Ishikawa (cell line): ENCODE results near the gene BTNL2.

ENCODE experiments used
- CEBPB ChIP-seq: IDR thresholded peaks from 2 replicates; pipeline ENCODE4 v1.6.1; 2012
- CREB1 ChIP-seq: IDR thresholded peaks from 2 replicates; pipeline ENCODE4 v1.6.1; 2012; ENCODE audit warnings: low read depth
- EGR1 ChIP-seq: IDR thresholded peaks from 2 replicates; pipeline ENCODE4 v1.6.1; 2012
- EP300 ChIP-seq: IDR thresholded peaks from 2 replicates; pipeline ENCODE4 v1.6.1; 2012; ENCODE audit warnings: borderline replicate concordance
- FOXM1 ChIP-seq: IDR thresholded peaks from 2 replicates; pipeline ENCODE4 v1.6.1; 2012; ENCODE audit warnings: low read depth, borderline replicate concordance
- NFIC ChIP-seq: IDR thresholded peaks from 2 replicates; pipeline ENCODE4 v1.6.1; 2012
- RAD21 ChIP-seq: IDR thresholded peaks from 2 replicates; pipeline ENCODE4 v1.6.1; 2012; ENCODE audit warnings: low read depth
- REST ChIP-seq: IDR thresholded peaks from 2 replicates; pipeline ENCODE4 v1.6.1; 2012; ENCODE audit warnings: low read depth, mild to moderate bottlenecking
- TAF1 ChIP-seq: IDR thresholded peaks from 2 replicates; pipeline ENCODE4 v1.6.1; 2012; ENCODE audit warnings: low read depth, mild to moderate bottlenecking
- TCF12 ChIP-seq: IDR thresholded peaks from 2 replicates; pipeline ENCODE4 v1.6.1; 2012; ENCODE audit warnings: low read depth
- TEAD4 ChIP-seq: IDR thresholded peaks from 2 replicates; pipeline ENCODE4 v1.6.1; 2012
- YY1 ChIP-seq: IDR thresholded peaks from 2 replicates; pipeline ENCODE4 v1.6.1; 2012; ENCODE audit warnings: low read depth
- ZBTB7A ChIP-seq: IDR thresholded peaks from 2 replicates; pipeline ENCODE4 v1.6.1; 2012; ENCODE audit warnings: low read depth
- TF ChIP-seq, protein P1 (sequence below): IDR thresholded peaks from 2 replicates; pipeline ENCODE4 v1.6.1; 2012
- TF ChIP-seq, protein P2 (sequence below): IDR thresholded peaks from 2 replicates; pipeline ENCODE4 v1.6.1; 2012

BTNL2 gene

DNA sequence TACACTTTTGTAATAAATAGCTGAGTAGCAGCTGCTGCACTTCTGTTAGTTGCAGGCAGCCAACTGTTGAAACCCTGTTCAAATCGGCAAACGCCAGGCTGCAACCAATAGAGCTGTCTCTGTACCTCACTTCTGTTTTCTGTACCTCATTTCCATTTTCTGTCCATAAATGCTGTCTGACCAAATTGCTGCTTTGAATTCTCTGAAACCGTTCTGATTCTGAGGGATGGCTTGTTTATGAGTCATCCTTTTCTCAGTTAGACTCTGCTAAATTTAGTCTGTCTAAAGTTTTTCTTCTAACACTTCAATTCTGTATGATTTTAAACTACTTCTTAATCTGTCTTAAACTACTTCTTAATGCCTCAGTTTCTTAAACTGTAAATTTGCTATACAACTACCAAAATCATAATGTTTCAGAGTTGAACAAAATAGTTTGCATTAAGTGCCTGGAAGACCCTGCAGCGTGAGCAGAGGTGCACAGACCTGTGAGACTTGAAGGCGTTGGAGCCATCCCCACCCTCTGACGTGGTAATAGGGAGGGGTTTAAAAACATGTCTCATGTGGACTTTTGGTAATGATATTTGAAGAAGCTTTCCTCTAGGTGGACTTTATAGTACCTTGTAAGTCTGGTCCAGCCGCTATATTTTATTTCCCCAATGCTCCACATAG lies 9.6 kb downstream of the BTNL2 start:
- TF ChIP-seq, protein P1, sequence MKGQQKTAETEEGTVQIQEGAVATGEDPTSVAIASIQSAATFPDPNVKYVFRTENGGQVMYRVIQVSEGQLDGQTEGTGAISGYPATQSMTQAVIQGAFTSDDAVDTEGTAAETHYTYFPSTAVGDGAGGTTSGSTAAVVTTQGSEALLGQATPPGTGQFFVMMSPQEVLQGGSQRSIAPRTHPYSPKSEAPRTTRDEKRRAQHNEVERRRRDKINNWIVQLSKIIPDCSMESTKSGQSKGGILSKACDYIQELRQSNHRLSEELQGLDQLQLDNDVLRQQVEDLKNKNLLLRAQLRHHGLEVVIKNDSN = no peak
- no peak for TF ChIP-seq TCF12
- no peak for TF ChIP-seq NFIC
- TF ChIP-seq EP300 = no peak
- no peak for TF ChIP-seq CEBPB
- TF ChIP-seq, protein P2, sequence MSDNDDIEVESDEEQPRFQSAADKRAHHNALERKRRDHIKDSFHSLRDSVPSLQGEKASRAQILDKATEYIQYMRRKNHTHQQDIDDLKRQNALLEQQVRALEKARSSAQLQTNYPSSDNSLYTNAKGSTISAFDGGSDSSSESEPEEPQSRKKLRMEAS = no peak

- TF ChIP-seq ZBTB7A = no peak
- no peak for TF ChIP-seq EGR1
- no peak for TF ChIP-seq REST
- no peak for TF ChIP-seq NFIC
Observed at GRCh38 chr6:32396028-32396427, 11.0 kb downstream of the BTNL2 start.

GRCh38 chr6:32393665-32394420 lies 13.1 kb downstream of the BTNL2 start:
- no peak for TF ChIP-seq CREB1
- TF ChIP-seq TEAD4 = no peak
- no peak for TF ChIP-seq RAD21
- TF ChIP-seq ZBTB7A = no peak
- no peak for TF ChIP-seq EP300
- TF ChIP-seq, protein P2 = no peak
- TF ChIP-seq REST = no peak
- no peak for TF ChIP-seq TAF1
- TF ChIP-seq NFIC = no peak
- no peak for TF ChIP-seq EGR1
- no peak for TF ChIP-seq FOXM1
- no peak for TF ChIP-seq CEBPB
- TF ChIP-seq TCF12 = no peak
- TF ChIP-seq, protein P1 = no peak
- no peak for TF ChIP-seq YY1

DNA sequence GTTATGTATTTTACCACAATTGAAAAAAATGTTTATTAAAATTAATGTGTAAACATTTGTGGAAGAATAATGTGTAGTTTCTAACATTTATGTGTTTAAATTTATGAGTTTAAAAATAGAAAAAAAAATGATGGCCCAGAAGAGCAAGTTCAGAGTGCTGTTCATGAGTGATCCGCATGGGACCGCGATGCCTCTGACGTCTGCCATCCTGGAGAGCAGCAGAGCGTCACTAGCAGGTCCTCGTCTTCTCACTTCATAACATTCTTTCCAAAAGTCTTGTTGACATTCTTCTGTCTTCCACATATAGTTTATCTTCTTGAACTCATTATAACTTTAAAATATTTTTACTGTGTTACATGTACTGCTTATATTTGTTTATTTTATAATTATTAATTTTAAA lies 15.5 kb downstream of the BTNL2 start:
- TF ChIP-seq, protein P1 = no peak
- TF ChIP-seq RAD21 = no peak
- TF ChIP-seq ZBTB7A = no peak
- TF ChIP-seq CREB1 = no peak
- TF ChIP-seq EP300 = no peak
- TF ChIP-seq FOXM1 = no peak
- TF ChIP-seq, protein P2 = no peak
- no peak for TF ChIP-seq NFIC

DNA sequence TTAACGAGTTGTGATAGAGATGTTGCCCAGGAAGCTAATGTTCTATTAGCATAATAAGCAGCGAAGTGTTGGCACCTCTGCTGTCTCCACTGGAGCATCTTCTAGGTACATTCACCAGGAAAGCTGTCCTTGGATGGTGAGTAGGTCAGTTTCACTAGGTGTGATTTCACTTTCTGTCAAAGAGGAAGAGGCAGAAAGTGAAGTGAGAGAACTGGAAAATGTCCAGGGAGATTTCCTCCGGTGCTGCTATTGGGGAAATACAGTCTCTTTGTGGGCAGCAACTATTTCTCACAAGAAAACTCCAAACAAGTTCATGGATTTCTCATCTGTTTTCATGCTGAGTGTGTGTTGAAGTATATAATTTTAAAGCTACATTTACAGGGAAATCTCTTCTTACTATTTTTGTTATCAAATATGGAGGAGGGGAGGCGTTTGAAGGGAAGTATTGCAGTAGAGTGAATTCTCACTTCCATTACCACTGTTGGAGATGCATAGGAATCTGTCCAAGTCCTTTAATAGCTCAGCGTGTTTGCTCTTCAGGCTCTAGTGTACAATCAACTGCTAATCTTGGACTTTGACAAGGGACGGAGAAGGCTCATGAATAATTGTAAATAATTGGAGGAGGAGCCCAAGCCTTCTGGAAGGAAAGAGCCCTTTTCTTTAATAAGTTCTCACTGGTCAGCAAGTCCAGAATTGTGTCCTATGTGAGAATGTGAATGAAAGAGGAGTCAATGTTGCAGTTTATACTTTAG lies 19.2 kb downstream of the BTNL2 start:
- TF ChIP-seq CEBPB (no peak), NFIC (no peak), TAF1 (no peak), CREB1 (no peak), YY1 (no peak), ZBTB7A (no peak), TCF12 (no peak), EGR1 (no peak), REST (no peak), RAD21 (no peak), FOXM1 (no peak), EP300 (no peak), TEAD4 (no peak)
- TF ChIP-seq, protein P2 = no peak
